ENCODE data around the gene DAB2IP. TPM values are rescaled to one million over a fixed set of nuclear protein-coding genes. Genes with fewer than 3 reads are reported as not detected.

Gene DAB2IP
- total and polyA plus RNA-seq, 5 donors: 25.5 to 55.0 (median 42.1) TPM

DNA sequence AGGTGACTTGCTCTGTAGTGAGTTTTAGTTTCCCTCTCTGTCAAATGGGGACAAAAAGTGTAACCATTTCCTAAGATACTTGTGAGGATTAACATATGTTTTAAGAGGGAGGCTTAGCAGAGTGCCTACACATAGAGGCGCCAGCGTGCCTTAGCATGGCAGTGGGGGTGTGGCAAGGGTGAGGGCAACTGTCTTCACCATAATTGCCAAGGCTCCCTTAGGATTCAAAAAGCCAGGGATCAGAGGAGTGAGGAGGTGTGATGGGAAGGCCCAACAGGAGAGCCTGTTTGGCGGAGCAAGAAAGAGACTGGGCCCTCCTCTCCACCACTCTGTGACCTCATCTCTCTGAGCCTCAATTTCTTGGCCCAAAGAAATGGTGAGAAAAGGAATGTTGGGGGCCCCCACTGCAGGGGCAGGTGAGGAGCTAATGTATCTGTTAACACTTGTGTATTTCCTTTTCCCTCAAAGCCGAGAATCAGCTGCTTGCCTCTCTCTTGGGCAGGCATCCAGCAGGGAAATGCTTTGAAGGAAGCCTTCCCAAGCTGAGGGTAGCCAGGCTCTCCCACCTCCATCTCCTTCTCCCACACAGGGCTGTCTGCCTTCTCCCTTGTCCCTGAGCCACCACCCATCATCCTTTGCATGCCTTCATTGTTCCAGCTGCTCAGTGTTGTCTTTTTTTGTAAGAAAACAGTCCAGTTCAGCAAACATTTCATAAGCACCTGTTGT is 76.0 kb downstream of the DAB2IP start:
- DNase-seq (peak in 1 of 3 donors; percentile 38), ATAC-seq (no peak)
- no peaks in the 10 kb centered on the region for H3K27me3 ChIP-seq (ENCODE audit: control insufficient read depth, insufficient read depth)
- intact Hi-C loops (cut with DNase I): no loop called here
- no peak overlapping the region for H3K27ac ChIP-seq (ENCODE audit: low read length)
- WGBS: 65% methylated on average over 4 of the region's 4 CpGs
- no peak overlapping the region for H3K4me3 ChIP-seq (ENCODE audit: low read length)
- peaks cover 57% of the 10 kb centered on the region for H3K4me1 ChIP-seq (ENCODE audit: control insufficient read depth, insufficient read depth, low read length)
- H3K9me3 ChIP-seq (ENCODE audit: control insufficient read depth, low read length): no peaks in the 10 kb centered on the region

DNA sequence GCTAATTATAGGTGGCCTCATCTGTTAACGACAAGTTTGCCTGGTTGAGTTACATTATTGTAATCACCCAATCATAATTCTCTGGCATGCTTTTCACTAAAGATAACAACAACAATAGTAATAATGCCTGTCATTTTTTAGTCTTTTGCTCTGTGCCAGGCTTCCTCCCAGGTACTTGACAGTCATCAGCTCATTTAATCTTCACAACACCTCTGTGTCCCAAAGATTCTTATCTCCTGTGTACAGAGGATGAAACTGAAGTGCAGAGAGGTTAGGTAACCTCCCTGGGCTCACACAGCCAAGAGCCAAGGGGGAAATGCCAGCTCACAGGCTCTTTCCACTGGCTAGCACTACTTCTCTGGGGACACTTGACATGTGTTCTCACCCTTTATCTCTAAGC is 77.5 kb downstream of the DAB2IP start:
- ATAC-seq (no peak), DNase-seq (no peak)
- no peak overlapping the region for H3K4me3 ChIP-seq (ENCODE audit: low read length)
- peaks cover 46% of the 10 kb centered on the region for H3K4me1 ChIP-seq (ENCODE audit: control insufficient read depth, insufficient read depth, low read length)
- intact Hi-C loops (cut with DNase I): no loop called here
- H3K27me3 ChIP-seq (ENCODE audit: control insufficient read depth, insufficient read depth): no peaks in the 10 kb centered on the region
- WGBS: 48% methylated on average over 1 of the region's 1 CpG
- H3K27ac ChIP-seq (ENCODE audit: low read length): no peak overlapping the region
- no peaks in the 10 kb centered on the region for H3K9me3 ChIP-seq (ENCODE audit: control insufficient read depth, low read length)

DNA sequence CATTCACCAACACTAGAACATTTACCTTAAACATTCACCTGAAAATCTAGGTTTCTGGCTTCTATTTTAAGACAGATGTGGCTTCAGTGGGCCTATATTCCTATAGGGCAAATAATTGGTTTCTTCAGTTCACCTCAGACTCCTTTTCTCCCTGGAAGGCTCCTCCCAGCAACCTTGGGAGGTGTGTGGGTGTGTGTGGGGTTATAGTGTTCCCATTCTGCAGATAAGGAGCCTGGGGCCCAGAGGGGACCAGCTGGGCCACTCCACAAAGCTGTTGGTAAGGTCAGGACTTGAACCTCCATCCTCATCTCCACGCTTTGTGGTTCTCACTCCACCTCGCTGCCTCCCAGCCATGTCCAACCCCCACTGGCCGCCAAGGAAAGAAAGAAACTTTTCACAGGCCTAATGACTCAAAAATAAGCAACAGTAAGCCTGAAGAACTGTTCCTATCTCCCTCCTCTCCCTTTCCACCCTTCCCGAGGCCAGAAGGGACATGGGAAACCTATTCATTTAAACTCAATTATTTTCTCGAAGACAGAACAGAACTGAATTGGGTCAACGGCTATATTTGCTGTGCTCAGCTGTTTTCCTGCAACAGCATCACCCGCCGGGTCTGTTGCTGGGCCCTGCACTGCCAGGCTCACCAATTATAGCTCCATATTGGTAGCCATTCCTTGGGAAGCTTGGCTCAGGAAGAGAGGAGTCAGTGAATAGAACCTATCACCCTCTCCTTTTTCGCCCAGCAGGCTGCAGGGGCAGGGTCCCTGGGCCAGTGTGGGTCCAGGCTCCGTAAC is 78.5 kb downstream of the DAB2IP start:
- Histone ChIP-seq H3K4me3 (ENCODE audit: low read length) (no peak overlapping the region), H3K27ac (ENCODE audit: low read length) (no peak overlapping the region), H3K27me3 (ENCODE audit: control insufficient read depth, insufficient read depth) (no peaks in the 10 kb centered on the region), H3K9me3 (ENCODE audit: control insufficient read depth, low read length) (no peaks in the 10 kb centered on the region), H3K4me1 (ENCODE audit: control insufficient read depth, insufficient read depth, low read length) (peaks cover 46% of the 10 kb centered on the region)
- WGBS: 83% methylated on average over 10 of the region's 10 CpGs
- ATAC-seq: no peak
- DNase-seq: no peak
- intact Hi-C loops (cut with DNase I): no loop called here

DNA sequence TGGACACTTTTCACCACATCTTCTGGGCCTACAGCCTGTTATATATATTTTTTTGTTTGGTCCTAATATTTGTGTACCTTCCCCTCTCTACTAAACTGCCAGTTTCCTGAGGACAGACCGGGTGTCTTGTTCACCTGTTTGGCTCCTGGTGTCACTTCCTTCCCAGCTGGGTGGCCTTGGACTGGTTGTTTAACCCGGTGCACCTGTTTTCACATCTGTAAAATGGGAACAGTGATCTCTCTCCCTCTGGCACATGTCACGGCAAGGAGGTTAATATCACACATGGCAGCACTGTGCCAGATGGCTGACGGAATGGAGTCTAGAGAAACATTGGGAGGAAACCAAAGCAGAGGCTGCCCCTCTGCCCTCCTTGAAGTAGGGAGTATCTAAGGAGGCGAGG is 79.7 kb downstream of the DAB2IP start:
- DNase-seq (no peak), ATAC-seq (no peak)
- Histone ChIP-seq H3K4me1 (ENCODE audit: control insufficient read depth, insufficient read depth, low read length) (peaks cover 49% of the 10 kb centered on the region), H3K27ac (ENCODE audit: low read length) (no peak overlapping the region), H3K4me3 (ENCODE audit: low read length) (no peak overlapping the region), H3K9me3 (ENCODE audit: control insufficient read depth, low read length) (no peaks in the 10 kb centered on the region), H3K27me3 (ENCODE audit: control insufficient read depth, insufficient read depth) (no peaks in the 10 kb centered on the region)
- WGBS: 84% methylated on average over 5 of the region's 5 CpGs
- intact Hi-C loops (cut with DNase I): no loop called here

DNA sequence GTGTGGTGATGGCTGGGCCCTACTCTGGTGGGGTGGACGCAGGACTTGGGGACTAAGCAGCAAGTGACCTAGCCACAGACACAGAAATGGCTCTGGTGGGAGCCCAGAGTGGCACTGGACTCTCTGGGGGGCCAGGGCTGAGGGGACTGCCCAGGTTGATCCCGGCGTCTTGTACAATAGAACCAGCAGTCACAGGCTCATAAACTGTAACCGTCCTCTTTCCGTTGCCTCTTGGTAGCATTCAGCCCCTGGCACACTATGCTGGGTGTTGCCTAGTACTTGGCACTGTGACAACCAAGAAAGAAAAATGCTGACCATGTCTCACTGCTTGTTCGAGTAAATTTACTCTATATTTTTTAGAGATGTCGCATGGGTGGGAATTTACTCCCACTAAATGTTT is 80.5 kb downstream of the DAB2IP start:
- no peaks in the 10 kb centered on the region for H3K27me3 ChIP-seq (ENCODE audit: control insufficient read depth, insufficient read depth)
- WGBS: 57% methylated on average over 7 of the region's 7 CpGs
- DNase-seq (no peak), ATAC-seq (peak in 1 of 2 donors; percentile 3)
- H3K9me3 ChIP-seq (ENCODE audit: control insufficient read depth, low read length): no peaks in the 10 kb centered on the region
- H3K4me3 ChIP-seq (ENCODE audit: low read length): no peak overlapping the region
- H3K4me1 ChIP-seq (ENCODE audit: control insufficient read depth, insufficient read depth, low read length): peaks cover 48% of the 10 kb centered on the region
- intact Hi-C loops (cut with DNase I): no loop called here
- H3K27ac ChIP-seq (ENCODE audit: low read length): no peak overlapping the region

DNA sequence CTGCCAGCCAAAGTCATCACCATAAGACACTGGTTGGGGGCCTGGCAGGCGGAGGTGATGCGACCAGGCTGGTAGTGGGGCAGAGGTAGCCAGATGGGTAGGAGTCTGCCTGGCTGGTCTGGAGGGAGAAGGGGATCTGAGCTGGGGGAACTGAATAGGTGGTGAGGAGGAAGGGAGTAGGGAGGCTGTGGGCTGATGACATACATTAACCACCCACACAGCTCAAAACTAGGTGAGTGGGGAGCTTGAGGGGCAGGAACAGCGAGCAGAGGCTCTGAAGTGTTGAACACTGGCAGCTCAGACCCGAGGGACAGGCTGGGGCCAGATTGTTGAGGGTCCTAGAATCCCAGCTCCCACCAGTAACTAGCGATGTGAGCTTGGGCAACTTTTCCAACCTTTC is 81.0 kb downstream of the DAB2IP start:
- peaks cover 47% of the 10 kb centered on the region for H3K4me1 ChIP-seq (ENCODE audit: control insufficient read depth, insufficient read depth, low read length)
- no peaks in the 10 kb centered on the region for H3K9me3 ChIP-seq (ENCODE audit: control insufficient read depth, low read length)
- H3K4me3 ChIP-seq (ENCODE audit: low read length): no peak overlapping the region
- H3K27me3 ChIP-seq (ENCODE audit: control insufficient read depth, insufficient read depth): no peaks in the 10 kb centered on the region
- intact Hi-C loops (cut with DNase I): no loop called here
- WGBS: 83% methylated on average over 5 of the region's 5 CpGs
- DNase-seq (no peak), ATAC-seq (no peak)
- H3K27ac ChIP-seq (ENCODE audit: low read length): no peak overlapping the region

DNA sequence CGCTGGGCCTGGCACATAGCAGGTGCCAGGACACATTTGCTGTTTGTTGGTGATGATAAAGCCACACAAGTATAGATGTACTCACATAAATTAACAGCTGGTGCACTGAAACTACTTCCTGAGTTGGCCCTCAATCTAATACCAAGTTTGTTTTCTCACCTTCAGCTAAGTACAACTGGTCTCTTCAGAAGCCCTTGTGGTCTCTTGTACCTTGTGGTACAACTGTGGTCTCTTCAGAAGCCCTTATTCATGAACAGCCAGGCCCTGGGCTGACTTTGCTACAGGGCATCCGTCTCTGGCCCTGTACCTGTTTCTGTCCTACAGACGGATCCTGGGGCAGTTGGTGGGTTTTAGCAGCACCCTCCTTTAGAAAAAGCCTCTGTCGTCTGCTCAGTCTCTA is 81.5 kb downstream of the DAB2IP start:
- DNase-seq: no peak
- no peak for ATAC-seq
- Histone ChIP-seq H3K4me3 (ENCODE audit: low read length) (no peak overlapping the region), H3K27ac (ENCODE audit: low read length) (no peak overlapping the region), H3K27me3 (ENCODE audit: control insufficient read depth, insufficient read depth) (no peaks in the 10 kb centered on the region), H3K9me3 (ENCODE audit: control insufficient read depth, low read length) (no peaks in the 10 kb centered on the region), H3K4me1 (ENCODE audit: control insufficient read depth, insufficient read depth, low read length) (peaks cover 47% of the 10 kb centered on the region)
- 85% methylated on average over 4 of the region's 4 CpGs for WGBS
- intact Hi-C loops (cut with DNase I): no loop called here

DNA sequence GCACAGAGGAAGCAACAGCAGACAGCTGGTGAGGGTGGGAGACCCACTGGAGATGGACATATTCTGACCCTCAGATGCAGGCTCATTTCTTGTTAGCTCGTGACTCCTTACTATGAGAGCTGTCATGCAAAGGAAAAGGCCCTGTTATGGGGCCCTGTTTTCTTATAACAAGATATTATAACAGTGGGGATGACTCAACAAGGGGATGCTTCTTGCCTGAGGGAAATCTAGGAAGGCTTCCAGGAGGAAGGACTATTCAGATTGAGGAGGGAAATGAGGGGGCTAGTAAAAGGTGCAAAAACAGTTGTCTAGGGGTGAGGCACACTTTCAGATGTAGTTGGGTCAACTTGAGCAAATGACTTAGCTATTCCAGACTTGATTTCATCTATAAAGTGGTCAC is 83.0 kb downstream of the DAB2IP start:
- Histone ChIP-seq H3K27ac (ENCODE audit: low read length) (no peak overlapping the region), H3K4me1 (ENCODE audit: control insufficient read depth, insufficient read depth, low read length) (peaks cover 41% of the 10 kb centered on the region), H3K9me3 (ENCODE audit: control insufficient read depth, low read length) (no peaks in the 10 kb centered on the region), H3K27me3 (ENCODE audit: control insufficient read depth, insufficient read depth) (no peaks in the 10 kb centered on the region), H3K4me3 (ENCODE audit: low read length) (no peak overlapping the region)
- DNase-seq (no peak), ATAC-seq (no peak)
- intact Hi-C loops (cut with DNase I): no loop called here
- 92% methylated on average over 1 of the region's 1 CpG for WGBS

DNA sequence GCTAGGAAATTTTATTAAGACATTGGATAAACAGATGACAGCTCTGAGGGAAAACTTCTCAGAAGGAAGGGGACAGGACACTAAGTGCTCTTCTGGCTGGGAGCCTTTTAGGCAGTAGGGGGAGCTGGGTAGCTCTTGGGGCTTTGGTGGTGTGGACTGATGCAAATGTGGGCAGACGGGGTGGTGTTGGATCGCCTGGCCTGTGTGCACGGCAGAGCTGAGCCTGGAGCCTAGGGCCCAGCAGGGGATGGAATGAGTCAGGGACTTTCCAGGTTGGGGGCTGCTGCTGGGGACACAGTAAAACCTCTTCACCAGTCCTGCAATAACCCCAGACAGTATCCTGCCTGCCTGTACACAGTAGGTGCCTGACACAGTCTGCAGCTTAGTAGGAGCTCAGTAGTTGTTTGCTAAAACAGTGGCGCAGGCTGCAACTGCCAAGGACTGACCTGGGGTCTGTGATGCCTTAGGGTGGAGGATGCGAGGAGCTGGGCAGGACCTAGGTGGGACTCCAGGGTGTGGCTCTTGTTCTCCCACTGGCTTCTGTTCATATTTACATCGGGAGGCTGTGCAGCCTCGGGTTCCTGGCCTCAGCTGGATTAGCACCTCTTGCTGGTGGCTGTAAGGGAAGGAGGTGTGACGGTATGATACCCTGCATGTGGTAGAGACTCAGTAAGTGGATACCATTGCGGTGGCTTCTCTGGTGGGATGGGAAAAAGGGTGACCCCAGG is 83.8 kb downstream of the DAB2IP start:
- DNase-seq (no peak), ATAC-seq (peak in 1 of 2 donors; percentile 9)
- Histone ChIP-seq H3K27ac (ENCODE audit: low read length) (no peak overlapping the region), H3K4me3 (ENCODE audit: low read length) (no peak overlapping the region), H3K27me3 (ENCODE audit: control insufficient read depth, insufficient read depth) (no peaks in the 10 kb centered on the region), H3K4me1 (ENCODE audit: control insufficient read depth, insufficient read depth, low read length) (peaks cover 43% of the 10 kb centered on the region), H3K9me3 (ENCODE audit: control insufficient read depth, low read length) (no peaks in the 10 kb centered on the region)
- intact Hi-C loops (cut with DNase I): no loop called here
- WGBS: 55% methylated on average over 9 of the region's 9 CpGs

DNA sequence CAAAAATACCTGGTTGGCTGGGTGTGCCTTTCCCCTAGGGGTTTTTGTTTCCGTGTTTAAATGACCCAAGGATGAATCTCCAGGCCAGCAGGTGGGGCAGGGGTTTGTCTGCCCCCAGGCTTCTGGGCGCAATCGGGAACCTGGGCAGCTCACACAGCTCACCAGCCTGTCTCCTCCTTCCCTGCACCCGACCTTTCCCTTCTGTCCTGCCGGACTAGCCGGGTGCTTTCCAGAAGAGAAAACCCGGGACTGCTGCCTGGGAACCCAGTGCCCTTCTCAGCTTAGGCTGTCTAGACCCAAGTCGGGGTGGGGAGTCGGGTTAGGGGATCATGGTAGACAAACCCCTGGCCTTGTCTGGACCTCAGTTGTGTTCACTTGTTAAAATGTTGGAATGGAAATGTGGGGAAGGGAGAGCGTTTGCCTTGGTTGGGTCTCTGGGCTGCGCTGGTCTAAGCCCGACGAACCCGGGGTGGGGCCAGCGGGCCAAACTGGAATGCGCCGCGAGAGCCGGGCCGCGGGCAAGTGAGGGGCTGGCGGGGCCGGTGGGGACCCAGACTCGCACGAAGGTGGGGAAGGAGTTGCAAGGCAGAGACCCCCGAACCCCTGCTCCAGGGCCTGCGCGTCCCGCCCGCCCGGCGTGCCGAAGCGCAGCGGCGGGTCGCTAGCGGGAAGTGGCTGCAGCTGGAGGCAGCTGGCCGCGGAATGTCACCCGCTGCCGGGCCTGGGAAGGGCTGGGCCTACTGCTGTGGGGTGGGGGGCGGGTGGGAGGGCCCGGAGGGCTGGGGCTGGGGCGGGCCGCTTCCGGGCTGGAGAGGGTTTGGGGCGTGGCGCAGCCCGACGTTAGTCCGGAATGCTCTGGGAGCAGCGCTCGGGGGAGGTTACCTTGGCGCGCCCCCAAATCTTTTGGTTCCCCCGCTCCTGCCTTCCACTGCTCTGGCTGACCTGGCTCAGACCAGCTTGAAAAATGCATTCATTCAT is 84.6 kb downstream of the DAB2IP start:
- intact Hi-C loops (cut with DNase I): no loop called here
- Histone ChIP-seq H3K27ac (ENCODE audit: low read length) (peak overlapping the region; percentile 58), H3K9me3 (ENCODE audit: control insufficient read depth, low read length) (no peaks in the 10 kb centered on the region), H3K4me1 (ENCODE audit: control insufficient read depth, insufficient read depth, low read length) (peaks cover 43% of the 10 kb centered on the region), H3K4me3 (ENCODE audit: low read length) (peak overlapping the region; percentile 33), H3K27me3 (ENCODE audit: control insufficient read depth, insufficient read depth) (no peaks in the 10 kb centered on the region)
- WGBS: 7% methylated on average over 57 of the region's 57 CpGs
- ATAC-seq (peak; percentile 86 to 89), DNase-seq (peak; percentile 89 to 95 (median 94))

Data from right cardiac atrium (tissue), 5 donors.